SU-DHL-6 (cell line): ENCODE measurements around the gene NOS1AP.

Experiments
- H2AFZ ChIP-seq: fragments of 200-600 bp; sonication (generic); 2 replicates; pipeline ENCODE4 v1.6.1; 2014; ENCODE audit warnings: low read depth, mild to moderate bottlenecking, moderate library complexity, mixed read lengths, antibody characterized with exemption, low read length; ENCODE audit not compliant: severe bottlenecking
- H3F3A ChIP-seq: fragments of 200-600 bp; shearing (Covaris generic); 2 replicates; pipeline ENCODE4 v1.6.0; 2016; ENCODE audit warnings: antibody characterized with exemption, mild to moderate bottlenecking; ENCODE audit not compliant: insufficient read depth
- H3K27ac ChIP-seq: fragments of 200-600 bp; sonication (generic); 2 replicates; pipeline ENCODE4 v1.5.1; 2016; ENCODE audit warnings: low read depth, mild to moderate bottlenecking, low read length, moderate library complexity, mixed read lengths
- H3K27me3 ChIP-seq: fragments of 200-600 bp; sonication (generic), shearing (Covaris generic); 2 replicates; pipeline ENCODE4 v1.6.0; 2014; ENCODE audit warnings: mild to moderate bottlenecking, low read length
- H3K36me3 ChIP-seq: fragments of 200-600 bp; sonication (generic); 2 replicates; pipeline ENCODE4 v1.6.1; 2014; ENCODE audit warnings: mild to moderate bottlenecking, low read length, mixed read lengths
- H3K4me2 ChIP-seq: fragments of 300-600, 200-600 bp; shearing (Covaris generic), sonication (generic); 2 replicates; pipeline ENCODE4 v1.6.0; 2014; ENCODE audit warnings: low read length, low read depth, mild to moderate bottlenecking; ENCODE audit not compliant: poor library complexity, severe bottlenecking
- H3K4me3 ChIP-seq: fragments of 200-600 bp; sonication (generic); 2 replicates; pipeline ENCODE4 v1.5.1; 2014; ENCODE audit warnings: antibody characterized with exemption, low read length, mild to moderate bottlenecking, mixed read lengths; ENCODE audit not compliant: insufficient read depth, poor library complexity, severe bottlenecking
- H3K79me2 ChIP-seq: fragments of 200-600 bp; sonication (generic); 2 replicates; pipeline ENCODE4 v1.6.1; 2014; ENCODE audit warnings: mild to moderate bottlenecking, low read length, moderate library complexity; ENCODE audit not compliant: insufficient read depth
- H3K9ac ChIP-seq: fragments of 200-600 bp; sonication (generic); 2 replicates; pipeline ENCODE4 v1.7.0; 2014; ENCODE audit warnings: mild to moderate bottlenecking, low read length
- H3K9me2 ChIP-seq: fragments of 200-600 bp; sonication (generic); replicated peaks from 2 replicates; pipeline ENCODE4 v1.6.1; 2014; ENCODE audit warnings: low read length; ENCODE audit not compliant: insufficient read depth
- H3K9me3 ChIP-seq: fragments of 200-600 bp; sonication (generic); 2 replicates; pipeline ENCODE4 v1.6.1; 2014; ENCODE audit warnings: low read length, mixed read lengths; ENCODE audit not compliant: insufficient read depth
- H4K20me1 ChIP-seq: fragments of 200-600 bp; sonication (generic); 2 replicates; pipeline ENCODE4 v1.6.1; 2014; ENCODE audit warnings: low read depth, mild to moderate bottlenecking, antibody characterized with exemption, low read length, moderate library complexity, mixed read lengths
- CTCF ChIP-seq: fragments of 200-600 bp; sonication (generic); IDR thresholded peaks from one replicate; pipeline ENCODE4 v1.5.1; 2017; ENCODE audit warnings: antibody characterized with exemption, mild to moderate bottlenecking, low read length, moderate library complexity; ENCODE audit not compliant: insufficient read depth, poor library complexity, severe bottlenecking
- EZH2phosphoT487 ChIP-seq: fragments of 200-600 bp; sonication (generic), shearing (Covaris generic); conservative IDR thresholded peaks from 2 replicates; pipeline ENCODE4 v1.6.1; 2018; ENCODE audit warnings: mild to moderate bottlenecking, antibody characterized with exemption, low read length, moderate library complexity, mixed read lengths

The NOS1AP gene

DNA sequence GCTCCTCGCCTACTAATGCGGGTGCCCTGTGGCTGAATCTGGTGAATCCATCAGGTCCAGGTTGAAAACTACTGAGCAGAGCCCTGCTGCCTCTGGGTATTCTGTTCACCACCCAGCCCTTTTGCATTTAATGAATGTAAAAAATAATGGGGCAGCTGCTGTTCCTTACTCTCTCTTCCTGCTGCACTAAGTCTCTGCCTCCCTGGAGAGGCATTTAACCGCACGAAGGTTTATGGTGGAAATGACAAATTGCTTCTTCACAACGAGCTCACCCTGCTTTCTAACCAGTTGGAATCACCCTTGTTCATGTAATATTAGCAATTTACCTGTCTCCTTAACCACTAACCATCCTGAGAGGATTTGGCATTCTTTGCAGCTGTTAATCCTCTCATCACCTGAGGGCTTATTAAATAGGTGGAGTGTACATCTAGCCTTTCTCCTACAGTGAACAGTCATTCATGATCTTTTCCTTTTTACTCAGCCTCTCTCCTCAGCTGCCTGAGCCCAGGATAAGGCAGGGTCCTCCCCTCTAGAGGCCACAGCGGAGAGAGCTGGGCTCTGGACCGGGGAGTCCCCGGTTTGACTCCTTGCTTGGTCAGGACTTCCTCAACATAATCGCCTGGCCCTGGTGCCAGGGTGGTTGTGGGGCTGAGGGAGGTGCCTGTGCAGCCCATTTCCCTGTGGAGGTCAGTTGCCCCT is 97.6 kb downstream of the NOS1AP start:
- no peak overlapping the region for H3K27ac ChIP-seq
- H3K4me2 ChIP-seq, result no peak overlapping the region

GRCh38 chr1:162168261-162168660 is 98.8 kb downstream of the NOS1AP start:
- H3K27me3 ChIP-seq, result no peaks in the 10 kb centered on the region
- no peaks in the 10 kb centered on the region for H3K79me2 ChIP-seq
- H2AFZ ChIP-seq, result no peak overlapping the region
- no peak overlapping the region for H3K4me2 ChIP-seq
- no peak overlapping the region for H3K27ac ChIP-seq
- no peaks in the 10 kb centered on the region for H3K36me3 ChIP-seq
- H3K9me3 ChIP-seq, result no peaks in the 10 kb centered on the region
- no peak for TF ChIP-seq CTCF
- no peak overlapping the region for H3K4me3 ChIP-seq
- H4K20me1 ChIP-seq, result no peaks in the 10 kb centered on the region
- no peak overlapping the region for H3K9ac ChIP-seq
- H3F3A ChIP-seq, result no peaks in the 10 kb centered on the region
- no peaks in the 10 kb centered on the region for H3K9me2 ChIP-seq

More for the DNA sequence above, 97.6 kb downstream of the NOS1AP start:
- Histone ChIP-seq H3K4me3 (no peak overlapping the region), H3K9me2 (no peaks in the 10 kb centered on the region), H2AFZ (no peak overlapping the region), H3K9ac (no peak overlapping the region), H3F3A (no peaks in the 10 kb centered on the region), H4K20me1 (no peaks in the 10 kb centered on the region), H3K9me3 (no peaks in the 10 kb centered on the region), H3K79me2 (no peaks in the 10 kb centered on the region), H3K27me3 (no peaks in the 10 kb centered on the region), H3K36me3 (no peaks in the 10 kb centered on the region)
- TF ChIP-seq CTCF, result no peak
- no peak for TF ChIP-seq EZH2phosphoT487

- Histone ChIP-seq H3K36me3 (no peaks in the 10 kb centered on the region), H3K27ac (no peak overlapping the region), H3K9me3 (no peaks in the 10 kb centered on the region), H3K4me3 (no peak overlapping the region), H4K20me1 (no peaks in the 10 kb centered on the region), H3F3A (no peaks in the 10 kb centered on the region), H3K79me2 (no peaks in the 10 kb centered on the region), H2AFZ (no peak overlapping the region), H3K4me2 (no peak overlapping the region), H3K27me3 (no peaks in the 10 kb centered on the region), H3K9ac (no peak overlapping the region), H3K9me2 (no peaks in the 10 kb centered on the region)
- TF ChIP-seq EZH2phosphoT487 (no peak), CTCF (no peak)
These were observed 99.7 kb downstream of the NOS1AP start for GRCh38 chr1:162169031-162169790.
